Measurements from ENCODE around the gene RRP1. TPM values are rescaled to one million over a fixed set of nuclear protein-coding genes. Genes with fewer than 3 reads are reported as not detected.

The RRP1 gene
- total RNA-seq, 2 donors from 2014 or later = 13.0 to 18.5 TPM

- DNase-seq = no peak
- intact Hi-C loops (cut with DNase I, micrococcal nuclease) = no loop called here
- ATAC-seq = no peak
These were observed 4.9 kb downstream of the RRP1 start for GRCh38 chr21:43794311-43794710.

GRCh38 chr21:43794857-43795256, 5.5 kb downstream of the RRP1 start:
- DNase-seq (no peak), ATAC-seq (no peak)
- intact Hi-C loops (cut with DNase I, micrococcal nuclease) = no loop called here

DNA sequence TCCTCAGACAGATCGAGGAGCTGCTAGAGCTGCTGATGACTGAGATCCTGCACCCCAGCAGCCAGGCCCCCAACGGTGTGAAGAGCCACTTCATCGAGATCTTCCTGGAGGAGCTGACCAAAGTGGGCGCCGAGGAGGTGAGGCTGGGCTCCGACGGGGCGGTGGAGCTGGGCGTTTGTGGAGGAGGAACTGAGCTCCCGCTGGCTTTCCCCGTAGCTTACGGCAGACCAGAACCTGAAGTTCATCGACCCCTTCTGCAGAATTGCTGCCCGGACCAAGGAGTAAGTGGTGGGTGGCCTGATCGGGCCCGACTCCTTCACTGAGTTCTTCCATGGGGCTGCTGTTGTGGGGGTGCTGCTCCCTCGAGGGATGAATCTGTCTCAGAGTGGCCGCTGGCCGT, 8.0 kb downstream of the RRP1 start:
- DNase-seq (no peak), ATAC-seq (no peak)
- intact Hi-C loops (cut with DNase I, micrococcal nuclease) = no loop called here

- DNase-seq (no peak), ATAC-seq (no peak)
- intact Hi-C loops (cut with DNase I, micrococcal nuclease) = no loop called here
These were observed 8.7 kb downstream of the RRP1 start for GRCh38 chr21:43797925-43798715.

- DNase-seq = no peak
- intact Hi-C loops (cut with DNase I, micrococcal nuclease) = no loop called here
- no peak for ATAC-seq
These were observed 10.0 kb downstream of the RRP1 start for GRCh38 chr21:43799301-43799840.

DNA sequence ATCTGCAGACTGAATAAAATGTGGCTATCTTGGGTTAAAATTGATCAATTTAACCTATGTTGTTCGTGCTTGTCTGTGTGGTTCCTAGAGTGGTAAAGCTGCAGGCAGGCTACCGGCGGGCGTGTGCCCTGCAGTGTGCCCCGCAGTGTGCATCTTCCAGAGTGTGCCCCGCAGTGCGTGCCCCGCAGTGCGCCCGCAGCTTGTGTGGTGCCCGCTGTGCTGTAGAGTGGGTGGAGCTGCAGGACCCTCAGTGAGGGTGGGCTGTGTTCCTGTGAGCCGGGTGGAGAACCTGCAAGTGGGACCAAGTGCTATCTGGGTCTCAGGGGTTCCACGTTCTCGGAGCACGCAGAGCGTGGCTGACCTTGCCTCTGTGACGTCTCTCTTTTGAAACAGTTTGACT, 10.7 kb downstream of the RRP1 start:
- intact Hi-C loops (cut with DNase I, micrococcal nuclease) = no loop called here
- no peak for DNase-seq
- no peak for ATAC-seq

DNA sequence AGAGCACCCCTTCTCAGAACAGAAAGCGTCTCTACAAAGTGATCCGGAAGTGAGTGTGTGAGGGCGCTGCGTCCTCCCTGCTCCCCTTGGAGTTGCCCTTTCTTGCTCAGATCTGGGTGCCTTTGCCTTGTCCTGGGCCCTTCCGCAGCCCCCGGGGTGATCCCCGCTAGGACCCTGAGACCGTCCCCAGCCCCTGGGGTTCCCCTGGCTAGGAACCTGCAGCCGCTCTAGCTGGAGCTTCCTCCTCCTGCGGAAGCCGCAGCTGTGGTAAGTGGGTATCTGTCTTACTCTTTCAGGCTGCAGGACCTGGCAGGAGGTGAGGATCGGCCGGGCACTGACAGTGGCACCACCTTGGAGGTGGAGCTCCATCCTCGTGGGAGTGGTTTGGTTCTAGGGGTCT, 11.2 kb downstream of the RRP1 start:
- DNase-seq (no peak), ATAC-seq (no peak)
- intact Hi-C loops (cut with DNase I, micrococcal nuclease) = no loop called here

- ATAC-seq = no peak
- intact Hi-C loops (cut with DNase I, micrococcal nuclease) = no loop called here
These were observed 11.8 kb downstream of the RRP1 start for GRCh38 chr21:43801006-43801783.

DNA sequence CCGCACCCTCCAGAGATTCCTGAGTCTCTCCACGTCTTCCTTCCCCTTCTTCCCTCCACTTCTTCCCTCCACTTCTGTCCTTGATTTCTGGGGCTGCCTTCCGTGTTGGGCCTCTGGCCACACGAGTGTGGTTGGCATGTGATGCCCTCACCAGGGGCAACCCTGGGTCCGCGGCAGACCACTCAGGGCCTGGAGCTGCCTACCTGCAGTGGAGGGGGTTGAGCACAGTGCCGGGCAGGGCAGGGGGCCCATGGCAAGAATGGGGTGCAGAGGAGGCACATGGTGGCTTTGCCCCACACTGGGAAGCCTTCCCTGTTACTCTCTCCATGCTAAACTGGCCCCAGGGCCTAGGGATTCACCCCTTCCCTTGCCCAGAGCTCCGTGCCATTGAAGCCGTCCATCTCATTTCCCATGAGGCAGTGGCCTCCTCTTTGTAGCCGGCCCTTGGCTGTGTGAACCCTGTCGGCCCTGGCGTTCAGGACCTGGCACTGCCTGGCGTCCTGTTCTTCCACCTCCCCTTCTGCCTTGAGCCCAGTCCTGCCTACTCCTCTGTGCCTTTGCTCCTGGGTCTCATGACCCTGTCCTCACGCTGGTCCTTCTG, 13.4 kb downstream of the RRP1 start:
- no peak for ATAC-seq
- intact Hi-C loops (cut with DNase I, micrococcal nuclease) = no loop called here
- no peak for DNase-seq

More at GRCh38 chr21:43801006-43801783, 11.8 kb downstream of the RRP1 start:
- DNase-seq = no peak

DNA sequence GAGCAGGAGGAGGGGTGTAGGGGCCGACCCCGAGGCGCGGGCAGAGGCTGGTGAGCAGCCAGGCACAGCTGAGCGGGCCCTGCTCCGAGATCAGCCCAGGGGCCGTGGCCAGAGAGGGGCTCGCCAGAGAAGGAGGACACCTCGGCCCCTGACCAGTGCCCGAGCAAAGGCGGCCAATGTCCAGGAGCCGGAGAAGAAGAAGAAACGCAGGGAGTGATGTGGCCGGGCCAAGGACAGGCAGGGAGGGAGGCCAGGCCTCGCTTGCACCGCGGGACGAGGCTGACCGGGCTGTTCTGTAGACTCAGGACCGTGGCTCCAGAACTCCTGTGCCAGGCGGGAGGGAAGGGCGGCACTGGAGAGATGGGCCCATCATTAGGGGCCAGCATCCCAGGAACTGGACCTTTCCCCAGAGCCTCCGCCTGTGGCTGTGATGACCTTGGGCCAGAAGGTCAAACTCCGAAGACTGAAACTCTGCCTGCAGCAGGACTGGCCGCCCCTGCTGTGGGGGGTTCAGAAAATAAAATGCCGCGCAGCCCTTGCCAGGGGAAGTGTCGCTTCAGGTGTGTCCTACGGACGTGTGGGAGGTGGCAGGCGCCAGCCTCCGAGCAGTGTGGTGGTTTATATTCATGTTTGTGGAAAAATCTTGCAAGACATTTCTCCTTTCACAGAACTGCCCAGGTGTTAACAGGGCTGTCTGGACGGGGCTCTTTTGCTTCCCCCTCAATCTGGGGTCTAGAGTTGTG, 14.4 kb downstream of the RRP1 start:
- ATAC-seq (no peak), DNase-seq (no peak)
- intact Hi-C loops (cut with DNase I, micrococcal nuclease) = no loop called here

DNA sequence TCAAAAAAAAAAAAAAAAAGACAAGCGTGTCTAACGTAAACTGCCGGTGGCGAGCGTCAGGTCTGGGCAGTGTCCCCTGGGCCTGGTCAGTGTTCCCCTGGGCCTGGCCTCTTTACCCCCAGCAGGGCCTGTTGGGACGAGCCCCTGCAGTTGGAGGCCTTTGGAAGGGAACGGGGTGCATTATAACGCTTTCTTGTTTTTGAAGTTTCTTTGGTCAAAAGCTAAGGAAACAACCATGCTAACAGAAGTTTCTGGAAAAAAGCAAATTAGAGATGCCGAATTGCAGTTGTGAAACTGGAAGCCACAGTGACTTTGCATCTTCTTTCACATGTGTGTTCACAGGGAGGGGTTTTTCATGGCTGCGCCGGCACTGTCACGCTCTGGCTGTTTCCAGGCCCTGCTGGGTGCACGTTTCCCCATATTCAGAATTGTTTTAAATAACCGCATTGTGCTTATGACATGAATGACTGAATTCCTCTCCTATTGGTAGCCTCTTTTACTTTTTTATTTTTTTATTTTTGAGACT, 16.0 kb downstream of the RRP1 start:
- DNase-seq = no peak
- no peak for ATAC-seq
- intact Hi-C loops (cut with DNase I, micrococcal nuclease) = no loop called here

GRCh38 chr21:43806017-43806710, 16.8 kb downstream of the RRP1 start:
- intact Hi-C loops (cut with DNase I, micrococcal nuclease) = no loop called here
- DNase-seq = no peak
- no peak for ATAC-seq

DNA sequence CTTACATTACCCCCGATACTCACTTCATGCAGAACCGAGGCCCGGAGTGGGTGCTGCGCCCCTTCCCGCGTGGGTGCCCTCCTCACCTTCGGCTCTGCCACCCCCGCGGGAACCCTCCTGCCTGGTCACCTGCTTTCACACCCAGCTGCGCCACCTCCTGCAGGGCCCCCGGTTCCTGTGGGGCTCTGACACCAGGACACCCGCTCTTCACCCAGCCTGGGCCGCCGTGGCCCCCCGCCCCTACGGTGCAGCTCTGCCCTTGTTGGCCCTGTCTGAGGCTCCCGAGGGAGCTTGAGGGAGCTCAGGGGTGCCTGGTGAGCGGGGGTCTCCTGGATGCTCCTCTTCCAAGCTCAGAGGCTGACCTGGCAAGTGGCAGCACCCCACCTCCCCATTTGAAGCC, 19.0 kb downstream of the RRP1 start:
- DNase-seq (no peak), ATAC-seq (no peak)
- intact Hi-C loops (cut with DNase I, micrococcal nuclease) = no loop called here

- ATAC-seq = no peak
- intact Hi-C loops (cut with DNase I, micrococcal nuclease) = no loop called here
- no peak for DNase-seq
These were observed 19.5 kb downstream of the RRP1 start for GRCh38 chr21:43808832-43809251.

DNA sequence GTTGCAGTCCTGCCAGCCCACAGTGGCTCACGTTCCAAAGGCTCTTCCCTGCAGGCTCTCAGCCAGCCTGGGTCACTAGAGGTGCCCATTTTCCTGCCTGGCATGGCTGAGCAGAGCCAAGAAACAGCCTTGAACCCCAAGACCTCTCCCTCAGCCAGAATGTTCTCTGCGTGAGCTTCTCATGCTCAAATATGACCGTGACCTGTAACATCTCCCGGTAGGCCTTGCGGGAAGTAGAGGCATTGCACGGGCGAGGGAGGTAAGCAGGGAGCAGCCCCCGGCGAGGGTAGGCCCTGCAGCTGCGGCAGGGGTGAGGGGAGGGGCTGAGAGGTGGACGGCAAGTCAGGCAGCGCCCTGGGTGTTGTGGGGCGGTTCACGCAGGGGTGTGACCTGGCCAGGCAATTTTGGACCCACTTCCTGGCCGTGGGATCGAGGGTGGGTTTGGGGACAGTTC, 20.0 kb downstream of the RRP1 start:
- ATAC-seq = no peak
- intact Hi-C loops (cut with DNase I, micrococcal nuclease) = no loop called here
- no peak for DNase-seq

- intact Hi-C loops (cut with DNase I, micrococcal nuclease) = loop anchor here in 1 of 2 donors (5.0 kb wide), 1 partner anchor 167 kb away; no protein-coding TSS in a partner anchor
- ATAC-seq (no peak), DNase-seq (no peak)
These were observed 20.6 kb downstream of the RRP1 start for GRCh38 chr21:43809853-43810504.

- DNase-seq (peak; percentile 85 to 94), ATAC-seq (peak; percentile 75)
- intact Hi-C loops (cut with DNase I, micrococcal nuclease) = loop anchor here in 1 of 2 donors (5.0 kb wide), 1 partner anchor 167 kb away; no protein-coding TSS in a partner anchor
These were observed 21.3 kb downstream of the RRP1 start for GRCh38 chr21:43810505-43811261.
